Measurements from ENCODE around the gene TXNRD1. TPM values are rescaled to one million over a fixed set of nuclear protein-coding genes. Genes with fewer than 3 reads are reported as not detected.
"Not testable (repeated sequence)": the region's sequence is repeated elsewhere in the genome, so short reads cannot be mapped to it uniquely, and the experiment has no call there.

Gene TXNRD1
- total and polyA plus RNA-seq, 8 donors: 8.1 to 29.1 (median 15.9) TPM

GRCh38 chr12:104387190-104387589, 171.6 kb downstream of the TXNRD1 start:
- Histone ChIP-seq H3K36me3 (no peaks in the 10 kb centered on the region), H3K27me3 (no peaks in the 10 kb centered on the region), H3K4me3 (no peak overlapping the region), H3K9me3 (no peaks in the 10 kb centered on the region), H3K4me1 (no peaks in the 10 kb centered on the region), H3K27ac (no peak overlapping the region)
- DNase-seq (no peak), FAIRE-seq (no peak), ATAC-seq (peak in 1 of 4 donors; percentile 29)
- WGBS, 2 donors: 58 to 67% methylated on average over 7 of the region's 7 CpGs
- intact Hi-C loops (cut with DNase I): loop anchor here in 1 of 3 donors (10.0 kb wide), 1 partner anchor 488 kb away; no protein-coding TSS in a partner anchor
- no peak for TF ChIP-seq CTCF (IDR thresholded peaks at IDR 0.05)

GRCh38 chr12:104394086-104394485, 178.5 kb downstream of the TXNRD1 start:
- H3K27me3 ChIP-seq; H3K4me3 ChIP-seq; ATAC-seq; DNase-seq; H3K4me1 ChIP-seq; FAIRE-seq; H3K9me3 ChIP-seq; H3K36me3 ChIP-seq; H3K27ac ChIP-seq; intact Hi-C loops (cut with DNase I): not testable (repeated sequence)
- 85 to 94% methylated on average over 10 to 11 of the region's 11 CpGs for WGBS, 2 donors

Other genes with a start within 250 kb of the TXNRD1 start
- gene TDG, start 249.9 kb upstream of the TXNRD1 start, total RNA-seq: 10 to 100 TPM in 3 of 6 donors, 1 to 10 TPM in 3; 5.8 to 13.8 (median 8.1) TPM
- gene TDG, start 249.9 kb upstream of the TXNRD1 start, polyA plus RNA-seq: 10 to 100 TPM in 1 of 2 donors, 1 to 10 TPM in 1; 8.5 to 11.5 TPM
- 1 to 10 TPM in 4 of 6 donors, under 1 TPM in 2; 0.32 to 5.3 (median 2.1) TPM for gene GLT8D2, start 165.6 kb upstream of the TXNRD1 start, total RNA-seq
- 1 to 10 TPM; 2.2 to 4.1 TPM for gene GLT8D2, start 165.6 kb upstream of the TXNRD1 start, polyA plus RNA-seq
- gene HCFC2, start 151.2 kb upstream of the TXNRD1 start, total RNA-seq: 10 to 100 TPM in 1 of 6 donors, 1 to 10 TPM in 5; 6.8 to 10.7 (median 8.7) TPM
- gene HCFC2, start 151.2 kb upstream of the TXNRD1 start, polyA plus RNA-seq: 1 to 10 TPM; 4.2 to 9.0 TPM
- gene NFYB, start 77.6 kb upstream of the TXNRD1 start, total RNA-seq: 10 to 100 TPM in 3 of 6 donors, 1 to 10 TPM in 3; 7.8 to 14.3 (median 9.4) TPM
- gene NFYB, start 77.6 kb upstream of the TXNRD1 start, polyA plus RNA-seq: 10 to 100 TPM; 10.8 to 15.8 TPM
- 1 to 10 TPM in 5 of 6 donors, under 1 TPM in 1; 0.98 to 1.6 (median 1.2) TPM for gene EID3, start 88.0 kb downstream of the TXNRD1 start, total RNA-seq
- gene EID3, start 88.0 kb downstream of the TXNRD1 start, polyA plus RNA-seq: 1 to 10 TPM; 1.2 to 2.4 TPM
- 10 to 100 TPM in 3 of 6 donors, 1 to 10 TPM in 3; 3.8 to 14.8 (median 9.8) TPM for gene CHST11, start 241.2 kb downstream of the TXNRD1 start, total RNA-seq
- 1 to 10 TPM; 1.1 to 2.9 TPM for gene CHST11, start 241.2 kb downstream of the TXNRD1 start, polyA plus RNA-seq

Measured in pancreas (tissue), 10 donors.